Thyroid gland (tissue), 4 donors: ENCODE results near the gene CHD8. TPM values are rescaled to one million over a fixed set of nuclear protein-coding genes. Genes with fewer than 3 reads are reported as not detected.

ENCODE experiments used
- DNase-seq, 2 donors: peaks; one replicate each; pipeline ENCODE4 v3.0.0-alpha.2; 2019
- H3K27ac ChIP-seq, 3 donors: fragments of 200-600 bp; sonication (generic); 1 replicate in 2 of 3; 2 replicates in 1 of 3; pipeline ENCODE4 v1.5.1; 2016 to 2019; ENCODE audit warnings: mild to moderate bottlenecking in 1 of 3, moderate library complexity in 1 of 3
- H3K27me3 ChIP-seq: fragments of 200-600 bp; sonication (generic); one replicate; pipeline ENCODE4 v1.5.1; 2019
- H3K36me3 ChIP-seq, 2 donors: fragments of 200-600 bp; sonication (generic); one replicate each; pipeline ENCODE4 v1.5.1; 2016 to 2019
- H3K4me1 ChIP-seq, 2 donors: fragments of 200-600 bp; sonication (generic); one replicate each; pipeline ENCODE4 v1.5.1; 2017 to 2019
- H3K4me3 ChIP-seq, 3 donors: fragments of 200-600 bp; sonication (generic); replicated peaks in 1 of 3; 1 replicate in 2 of 3; 2 replicates in 1 of 3; pipeline ENCODE4 v1.5.1; 2016; ENCODE audit warnings: mild to moderate bottlenecking in 1 of 3
- H3K9me3 ChIP-seq: fragments of 200-600 bp; sonication (generic); one replicate; pipeline ENCODE4 v1.5.1; 2017
- POLR2A ChIP-seq, 2 donors: fragments of 450-650 bp; IDR thresholded peaks; one replicate each; pipeline ENCODE4 v1.6.1; 2017; ENCODE audit warnings: antibody characterized with exemption in 2 of 2, mild to moderate bottlenecking in 2 of 2, moderate library complexity in 1 of 2
- WGBS, 2 donors: methylation state at CpG; one replicate each; pipeline ENCODE4 v1.1.5; 2017; 5-methylcytosine and 5-hydroxymethylcytosine counted together
- intact Hi-C: fragments of 100-400 bp; cut with DNase I; formaldehyde crosslinking; loops from one replicate; pipeline ENCODE4 v1.15.1; 2023
- total RNA-seq, 4 donors: library from RNA; depleted of rRNA; stranded (reverse); fragments of >200 nt; gene quantifications; one replicate each; pipeline ENCODE4 v1.2.3, GENCODE V29; 2016
- TF ChIP-seq, protein P1 (sequence below), 6 experiments: fragments of 200-600 bp in 3 of 6; fragments of 450-650 bp in 3 of 6; sonication (generic) in 3 of 6; IDR thresholded peaks; one replicate each; pipeline ENCODE4 v1.5.1; 2016 to 2019; ENCODE audit warnings: antibody characterized with exemption in 6 of 6, mild to moderate bottlenecking in 2 of 6, inconsistent platforms in 1 of 6, moderate library complexity in 1 of 6

The CHD8 gene
- total RNA-seq, 4 donors from 2014 or later, result 64.1 to 102 (median 76.8) TPM

DNA sequence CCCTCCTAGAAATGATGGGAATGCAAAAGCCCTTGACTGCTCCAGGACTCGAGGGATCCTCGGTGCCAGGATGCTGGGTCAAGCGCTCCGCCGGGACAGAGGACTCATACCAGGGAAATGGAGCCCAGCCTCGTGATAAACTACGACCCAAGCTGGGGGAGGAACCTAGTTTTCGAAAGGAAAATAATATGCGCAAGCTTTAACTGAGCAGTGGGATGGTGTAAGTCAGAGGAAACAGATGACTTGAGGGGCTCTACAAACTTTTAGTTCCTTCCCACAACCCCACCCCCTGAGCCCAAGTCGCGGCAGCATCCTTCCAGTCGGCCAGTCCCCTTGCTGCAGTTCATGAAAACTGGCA, 71.5 kb downstream of the CHD8 start:
- peaks cover 0 to 22% of the 10 kb centered on the region in 2 donors for H3K36me3 ChIP-seq
- 1 to 4% methylated on average over 12 of the region's 12 CpGs for WGBS, 2 donors
- no peaks in the 10 kb centered on the region for H3K27me3 ChIP-seq
- intact Hi-C loops, result loop anchor here (10.0 kb wide), 1 partner anchor 120 kb away; the partner anchor contains the start of gene HNRNPC
- TF ChIP-seq, protein P1, sequence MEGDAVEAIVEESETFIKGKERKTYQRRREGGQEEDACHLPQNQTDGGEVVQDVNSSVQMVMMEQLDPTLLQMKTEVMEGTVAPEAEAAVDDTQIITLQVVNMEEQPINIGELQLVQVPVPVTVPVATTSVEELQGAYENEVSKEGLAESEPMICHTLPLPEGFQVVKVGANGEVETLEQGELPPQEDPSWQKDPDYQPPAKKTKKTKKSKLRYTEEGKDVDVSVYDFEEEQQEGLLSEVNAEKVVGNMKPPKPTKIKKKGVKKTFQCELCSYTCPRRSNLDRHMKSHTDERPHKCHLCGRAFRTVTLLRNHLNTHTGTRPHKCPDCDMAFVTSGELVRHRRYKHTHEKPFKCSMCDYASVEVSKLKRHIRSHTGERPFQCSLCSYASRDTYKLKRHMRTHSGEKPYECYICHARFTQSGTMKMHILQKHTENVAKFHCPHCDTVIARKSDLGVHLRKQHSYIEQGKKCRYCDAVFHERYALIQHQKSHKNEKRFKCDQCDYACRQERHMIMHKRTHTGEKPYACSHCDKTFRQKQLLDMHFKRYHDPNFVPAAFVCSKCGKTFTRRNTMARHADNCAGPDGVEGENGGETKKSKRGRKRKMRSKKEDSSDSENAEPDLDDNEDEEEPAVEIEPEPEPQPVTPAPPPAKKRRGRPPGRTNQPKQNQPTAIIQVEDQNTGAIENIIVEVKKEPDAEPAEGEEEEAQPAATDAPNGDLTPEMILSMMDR (IDR thresholded peaks at IDR 0.05), result no peak
- no peak for TF ChIP-seq POLR2A (IDR thresholded peaks at IDR 0.05)
- H3K4me1 ChIP-seq, result peaks cover 13 to 17% of the 10 kb centered on the region in 2 donors
- peak overlapping the region; percentile 62 to 88 (median 78) for H3K27ac ChIP-seq
- no peaks in the 10 kb centered on the region for H3K9me3 ChIP-seq
- H3K4me3 ChIP-seq, result peak overlapping the region; percentile 12 to 60 (median 29)
- no peak for DNase-seq

- peak; percentile 97 for DNase-seq
- WGBS, 2 donors, result 0 to 1% methylated on average over 53 to 54 of the region's 54 CpGs
- Histone ChIP-seq H3K27me3 (no peaks in the 10 kb centered on the region), H3K4me1 (peaks cover 13 to 17% of the 10 kb centered on the region in 2 donors), H3K36me3 (peaks cover 0 to 19% of the 10 kb centered on the region in 2 donors), H3K4me3 (peak within 1 kb of the TSS; percentile 12 to 75 (median 60)), H3K27ac (peak within 1 kb of the TSS; percentile 62 to 88 (median 78)), H3K9me3 (no peaks in the 10 kb centered on the region)
- TF ChIP-seq POLR2A (IDR thresholded peaks at IDR 0.05), result peak in 1 of 2 donors; percentile 52
- TF ChIP-seq, protein P1 (IDR thresholded peaks at IDR 0.05), result peak in 1 of 6 experiments; percentile 11
- intact Hi-C loops, result loop anchor here (10.0 kb wide), 1 partner anchor 119 kb away; the partner anchor contains the start of gene HNRNPC
Measured at GRCh38 chr14:21383848-21384493, 72.0 kb downstream of the CHD8 start, which contains the start of gene SUPT16H. Gene SUPT16H (minus strand): TSS chr14:21384019. CDS start chr14:21383927, 92 bp downstream.

DNA sequence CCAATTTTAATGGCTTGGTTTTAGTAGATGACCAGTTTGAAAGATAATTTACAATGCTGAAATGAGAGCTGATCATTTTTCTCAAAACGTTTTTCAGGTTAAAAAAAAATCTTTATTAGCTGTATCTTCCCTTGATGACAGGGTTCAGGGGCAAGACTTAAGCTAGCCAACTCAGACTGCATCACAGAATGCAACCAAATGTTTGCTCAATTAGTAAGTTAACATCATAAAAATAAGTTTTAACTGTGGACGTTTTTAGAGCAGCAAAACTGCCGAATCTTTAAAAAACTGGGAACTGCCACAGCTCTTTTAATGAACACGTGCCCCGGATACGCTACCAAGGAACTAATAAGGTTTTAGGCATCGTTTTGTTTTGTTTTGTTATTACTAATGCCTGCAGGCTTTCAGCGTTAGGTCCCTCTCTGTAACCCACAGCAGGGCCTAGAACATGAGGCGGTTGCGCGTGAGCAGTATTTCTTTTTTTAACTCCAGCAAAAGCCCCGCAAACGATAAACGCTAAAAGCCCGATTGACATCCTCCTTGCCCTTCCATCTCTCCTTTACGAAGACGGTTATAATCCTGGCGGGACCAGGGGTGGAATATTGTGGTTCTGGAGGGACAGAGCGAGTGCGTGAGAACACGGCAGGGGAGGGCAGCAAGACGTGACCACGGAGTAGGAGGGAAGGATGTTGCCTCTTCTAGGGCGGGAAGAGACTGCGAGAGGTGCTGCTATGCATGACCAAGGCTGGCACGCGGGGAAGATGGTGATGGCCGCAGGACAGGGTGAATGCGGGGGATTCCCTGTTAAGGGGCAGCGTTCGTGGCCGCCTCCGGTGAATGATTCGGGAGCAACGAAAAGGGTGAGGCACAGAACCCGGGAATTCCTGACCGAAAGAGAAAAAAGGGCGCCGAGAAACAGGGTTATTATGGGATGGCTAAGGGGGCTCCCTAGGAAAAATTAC, 72.8 kb downstream of the CHD8 start:
- peak overlapping the region; percentile 62 to 88 (median 78) for H3K27ac ChIP-seq
- no peaks in the 10 kb centered on the region for H3K9me3 ChIP-seq
- peaks cover 0 to 17% of the 10 kb centered on the region in 2 donors for H3K36me3 ChIP-seq
- TF ChIP-seq, protein P1 (IDR thresholded peaks at IDR 0.05), result no peak
- TF ChIP-seq POLR2A (IDR thresholded peaks at IDR 0.05), result no peak
- peak overlapping the region; percentile 12 to 75 (median 60) for H3K4me3 ChIP-seq
- 1% methylated on average over 39 of the region's 39 CpGs for WGBS, 2 donors
- peaks cover 13 to 17% of the 10 kb centered on the region in 2 donors for H3K4me1 ChIP-seq
- H3K27me3 ChIP-seq, result no peaks in the 10 kb centered on the region
- DNase-seq, result peak; percentile 48 to 49
- intact Hi-C loops, result loop anchor here (10.0 kb wide), 1 partner anchor 118 kb away; the partner anchor contains the start of gene HNRNPC

GRCh38 chr14:21382095-21382494, 73.8 kb downstream of the CHD8 start:
- intact Hi-C loops, result loop anchor here (10.0 kb wide), 1 partner anchor 117 kb away; the partner anchor contains the start of gene HNRNPC
- no peak for DNase-seq
- no peak overlapping the region for H3K27ac ChIP-seq
- H3K27me3 ChIP-seq, result no peaks in the 10 kb centered on the region
- peaks cover 0 to 15% of the 10 kb centered on the region in 2 donors for H3K36me3 ChIP-seq
- H3K9me3 ChIP-seq, result no peaks in the 10 kb centered on the region
- H3K4me3 ChIP-seq, result no peak overlapping the region
- TF ChIP-seq, protein P1 (IDR thresholded peaks at IDR 0.05), result no peak
- no peak for TF ChIP-seq POLR2A (IDR thresholded peaks at IDR 0.05)
- H3K4me1 ChIP-seq, result peaks cover 13 to 17% of the 10 kb centered on the region in 2 donors
